NCI-H146 (cell line): Measurements from ENCODE around the gene PRKN.
"Not testable (repeated sequence)": the region's sequence is repeated elsewhere in the genome, so short reads cannot be mapped to it uniquely, and the experiment has no call there.

Experiments used
- DNase-seq: peaks from one replicate; lab custom pipeline; 2025; lab: John Stamatoyannopoulos, UW

PRKN gene

GRCh38 chr6:161313475-161313874, 1414.1 kb downstream of the PRKN start:
- not testable (repeated sequence) for DNase-seq

- not testable (repeated sequence) for DNase-seq
Observed at GRCh38 chr6:161309774-161310173, 1417.8 kb downstream of the PRKN start.

GRCh38 chr6:161308075-161308655, 1419.4 kb downstream of the PRKN start:
- no peak for DNase-seq

- DNase-seq = no peak
Observed at GRCh38 chr6:161305860-161306259, 1421.7 kb downstream of the PRKN start.

GRCh38 chr6:161303628-161304340, 1423.8 kb downstream of the PRKN start:
- no peak for DNase-seq

GRCh38 chr6:161302949-161303348, 1424.6 kb downstream of the PRKN start:
- no peak for DNase-seq

GRCh38 chr6:161301338-161301737, 1426.2 kb downstream of the PRKN start:
- no peak for DNase-seq

GRCh38 chr6:161300823-161301222, 1426.7 kb downstream of the PRKN start:
- DNase-seq = no peak

GRCh38 chr6:161299726-161300125, 1427.8 kb downstream of the PRKN start:
- DNase-seq = no peak
